ENCODE results near the gene LRRC8D.
"Not testable (repeated sequence)": the region's sequence is repeated elsewhere in the genome, so short reads cannot be mapped to it uniquely, and the experiment has no call there.

LRRC8D gene

DNA sequence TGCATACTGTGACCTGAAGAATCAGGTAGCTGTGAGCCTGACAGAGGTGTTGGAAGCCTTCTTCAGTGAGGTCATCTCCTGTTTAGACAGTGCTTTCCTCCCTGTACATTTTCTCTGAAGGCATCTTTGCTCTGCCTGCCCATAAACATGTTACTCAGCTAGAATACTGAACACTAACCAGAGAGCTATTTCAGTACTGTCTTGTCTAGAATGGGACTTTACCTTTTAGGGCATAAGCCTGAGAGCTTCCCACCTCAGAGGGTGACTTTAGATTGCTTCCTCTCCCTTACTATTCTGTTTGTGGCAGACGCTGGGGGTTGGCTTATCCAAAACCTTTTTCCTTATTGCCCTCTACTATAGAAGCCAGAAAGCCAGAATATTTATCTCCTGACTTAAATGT lies 150.8 kb downstream of the LRRC8D start:
- DNase-seq: no peak

DNA sequence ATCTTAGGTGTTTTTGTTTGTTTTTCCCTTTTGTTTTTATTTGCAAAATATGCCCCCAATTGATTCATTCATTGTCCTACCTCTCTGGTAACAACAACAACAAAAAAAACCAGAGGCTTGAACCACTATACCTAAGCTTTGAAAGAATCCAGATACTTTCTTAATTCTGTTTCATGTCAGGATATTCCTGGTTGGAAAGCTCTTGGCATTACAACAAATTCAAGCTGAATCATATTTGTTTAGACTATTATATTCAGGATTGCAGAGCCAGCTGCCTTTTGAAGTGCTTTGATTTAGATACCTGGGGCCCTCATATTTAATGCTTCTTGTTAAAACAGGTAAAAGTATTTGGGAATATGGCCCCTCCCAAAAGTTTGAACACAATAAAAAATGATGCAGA lies 151.2 kb downstream of the LRRC8D start:
- DNase-seq: no peak

DNA sequence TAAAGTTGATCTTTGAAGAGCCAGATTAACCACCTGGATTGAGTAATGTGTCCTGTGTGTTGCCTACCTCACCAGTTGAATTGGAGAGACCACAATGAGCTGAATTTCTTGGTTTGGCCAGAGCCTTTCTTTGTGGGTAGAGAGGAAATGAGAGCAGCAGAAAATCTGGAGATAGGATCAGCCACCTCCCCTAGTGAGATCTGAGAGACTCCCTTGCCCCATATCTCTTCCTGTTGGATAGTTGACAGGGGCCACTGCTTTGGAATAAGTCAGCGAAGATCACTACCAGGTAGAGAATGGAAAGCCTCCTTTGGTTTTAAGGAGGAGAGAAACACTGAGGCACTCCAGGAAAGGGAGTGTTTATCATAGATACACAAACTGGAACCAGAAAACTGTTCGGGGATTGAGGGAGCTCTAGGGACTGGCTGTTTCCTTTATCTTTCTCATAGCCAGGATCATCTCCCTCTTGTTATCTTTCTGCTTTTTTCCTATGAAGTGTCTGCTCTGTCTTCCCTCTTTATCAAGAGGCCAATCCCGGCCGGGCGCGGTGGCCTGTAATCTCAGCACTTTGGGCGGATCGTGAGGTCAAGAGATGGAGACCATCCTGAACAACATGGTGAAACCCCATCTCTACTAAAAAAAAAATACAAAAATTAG lies 152.8 kb downstream of the LRRC8D start:
- DNase-seq: no peak

DNA sequence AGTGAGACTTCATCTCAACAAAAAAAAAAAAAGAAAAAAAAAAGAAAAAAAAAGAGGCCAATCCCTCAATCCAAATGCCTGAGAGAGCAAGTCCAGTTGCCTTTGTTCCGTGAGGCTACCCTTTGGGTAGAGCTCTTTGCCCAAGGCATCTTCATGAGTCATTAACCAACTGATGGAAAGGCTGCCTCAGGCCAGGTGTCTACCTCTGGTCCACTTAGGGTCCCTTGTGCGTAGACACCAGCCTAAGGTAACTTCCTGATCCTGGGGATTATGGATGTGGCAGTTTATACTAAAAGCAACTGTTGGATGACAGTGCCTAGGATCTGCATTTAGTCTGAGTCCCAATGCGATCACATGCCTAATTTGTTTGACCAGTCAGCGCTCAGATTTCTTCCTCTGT lies 153.4 kb downstream of the LRRC8D start:
- DNase-seq: no peak

DNA sequence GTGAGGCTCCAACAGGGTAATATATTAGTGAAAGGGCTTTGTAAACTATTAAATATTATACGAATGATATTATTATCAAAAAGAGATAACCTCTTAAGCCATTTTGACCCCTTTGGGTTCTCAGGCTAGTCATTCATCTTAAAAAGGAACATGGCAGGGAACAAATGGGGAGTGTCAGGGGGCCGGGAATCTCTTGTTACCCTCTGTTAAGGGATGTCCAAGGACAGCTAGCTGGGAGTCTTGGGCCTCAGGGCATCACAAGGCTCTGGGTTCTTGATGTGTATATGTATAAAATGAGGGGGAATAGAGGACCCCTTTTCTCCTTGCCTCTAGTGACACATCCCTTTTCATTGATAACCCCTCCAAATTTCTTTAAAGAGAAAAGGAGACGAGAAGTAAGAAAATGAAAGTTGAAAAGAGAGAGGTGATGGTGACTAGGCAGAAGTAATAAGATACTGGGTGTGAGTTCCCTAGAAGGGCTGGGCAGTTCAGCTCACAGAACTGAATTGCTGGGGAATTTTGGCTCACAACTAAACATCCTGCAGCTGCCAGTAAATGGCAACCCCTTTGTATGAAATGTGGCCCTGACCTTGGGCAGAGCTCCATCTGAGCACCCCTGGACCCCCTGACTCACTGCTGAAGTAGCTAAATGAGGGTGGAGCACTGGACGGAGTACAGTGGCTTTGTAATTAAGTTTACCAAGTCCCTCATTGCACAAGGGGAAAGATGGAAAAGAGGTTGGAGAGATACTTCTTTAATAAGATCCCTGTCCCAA lies 154.1 kb downstream of the LRRC8D start:
- no peak for DNase-seq

DNA sequence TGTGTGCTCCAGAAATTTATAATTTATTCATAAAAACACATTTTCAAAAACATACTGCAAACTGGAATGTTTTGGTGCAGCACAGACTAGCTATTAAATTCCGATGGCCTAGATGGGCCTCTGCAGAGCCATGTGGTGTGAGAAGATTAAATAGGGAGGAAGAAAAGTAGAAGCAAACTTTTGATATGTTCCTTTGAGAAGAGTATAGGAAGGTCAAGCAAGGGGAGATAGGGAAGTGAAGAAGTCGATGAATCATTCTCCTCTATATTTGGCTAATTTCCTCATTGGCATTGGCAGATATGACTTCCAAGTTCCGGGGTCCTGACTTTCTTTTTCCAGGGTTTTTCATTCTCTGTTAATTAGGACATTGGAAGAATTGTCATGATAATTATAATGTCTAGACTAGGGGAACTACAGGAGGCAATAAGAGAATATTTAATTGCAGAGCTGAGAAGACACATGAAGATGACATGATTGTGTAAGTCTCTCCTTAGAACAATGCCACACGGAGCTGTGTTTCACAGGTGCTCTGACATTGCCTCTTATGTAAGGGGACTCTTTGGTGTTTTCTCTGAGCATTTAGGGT lies 154.8 kb downstream of the LRRC8D start:
- DNase-seq: no peak

DNA sequence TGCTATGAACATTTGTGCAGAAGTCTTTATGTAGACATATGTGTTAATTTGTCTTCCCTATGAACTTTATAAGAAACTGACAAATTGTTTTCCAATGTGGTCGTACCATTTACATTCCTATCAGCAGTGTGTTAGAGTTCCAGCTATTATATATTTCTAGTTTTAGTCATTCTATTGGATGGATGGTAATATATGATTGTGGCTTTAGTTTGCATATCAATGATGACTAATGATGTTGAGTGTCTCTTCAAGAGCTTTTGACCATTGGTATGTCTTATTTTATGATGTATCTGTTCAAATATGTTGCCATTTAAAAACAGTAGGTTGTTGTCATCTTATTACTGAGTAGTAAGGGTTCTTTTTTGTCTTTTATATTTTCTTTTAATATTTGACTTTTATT lies 157.9 kb downstream of the LRRC8D start:
- DNase-seq: no peak

DNA sequence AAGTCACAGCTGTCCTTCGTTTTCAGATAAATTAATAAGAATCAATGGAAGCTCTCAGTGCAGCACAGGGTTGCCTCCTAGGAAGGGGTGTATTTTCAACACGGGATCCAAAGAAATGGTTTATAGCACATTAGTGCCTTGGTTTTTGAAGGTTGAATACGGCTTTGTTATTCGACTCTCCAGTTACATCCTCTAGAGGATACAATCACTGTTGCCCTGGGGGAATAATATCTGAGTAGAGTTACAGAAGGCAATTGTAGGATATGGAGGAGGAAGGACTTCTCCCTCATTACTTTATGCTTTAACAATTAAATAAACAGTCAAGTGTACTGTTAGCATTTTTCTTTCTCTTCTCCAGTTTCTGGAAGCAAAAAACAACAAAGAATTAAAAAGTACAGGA lies 159.8 kb downstream of the LRRC8D start:
- DNase-seq: no peak

DNA sequence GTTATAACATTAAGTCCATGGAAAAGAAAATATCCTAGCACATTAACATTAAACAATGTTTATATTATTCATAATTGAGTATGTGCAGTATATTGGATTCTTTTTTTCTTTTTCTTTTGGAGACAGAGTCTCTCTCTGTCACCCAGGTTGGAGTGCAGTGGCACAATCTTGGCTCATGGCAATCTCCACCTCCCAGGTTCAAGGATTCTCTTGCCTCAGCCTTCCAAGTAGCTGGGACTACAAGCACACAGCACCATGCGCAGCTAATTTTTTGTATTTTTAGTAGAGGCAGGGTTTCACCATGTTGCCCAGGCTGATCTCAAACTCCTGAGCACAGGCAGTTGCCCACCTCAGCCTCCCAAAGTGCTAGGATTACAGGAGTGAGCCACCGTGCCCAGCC lies 162.0 kb downstream of the LRRC8D start:
- DNase-seq: not testable (repeated sequence)

DNA sequence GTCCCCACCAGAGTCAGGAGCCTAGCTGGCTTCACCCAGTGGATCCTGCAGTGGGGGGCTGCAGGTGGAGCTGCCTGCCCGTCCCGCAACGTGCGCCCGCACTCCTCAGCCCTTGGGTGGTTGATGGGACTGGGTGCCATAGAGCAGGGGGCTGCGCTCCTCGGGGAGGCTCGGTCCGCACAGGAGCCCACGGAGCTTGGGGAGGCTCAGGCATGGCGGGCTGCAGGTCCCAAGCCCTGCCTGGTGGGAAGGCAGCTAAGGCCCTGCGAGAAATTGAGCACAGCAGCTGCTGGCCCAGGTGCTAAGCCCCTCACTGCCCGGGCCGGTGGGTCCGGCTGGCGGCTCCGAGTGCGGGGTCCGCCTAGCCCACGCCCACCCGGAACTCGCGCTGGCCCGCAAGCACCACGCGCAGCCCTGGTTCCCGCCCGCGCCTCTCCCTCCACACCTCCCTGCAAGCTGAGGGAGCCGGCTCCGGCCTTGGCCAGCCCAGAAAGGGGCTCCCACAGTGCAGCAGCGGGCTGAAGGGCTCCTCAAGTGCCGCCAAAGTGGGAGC lies 163.8 kb downstream of the LRRC8D start:
- not testable (repeated sequence) for DNase-seq

DNA sequence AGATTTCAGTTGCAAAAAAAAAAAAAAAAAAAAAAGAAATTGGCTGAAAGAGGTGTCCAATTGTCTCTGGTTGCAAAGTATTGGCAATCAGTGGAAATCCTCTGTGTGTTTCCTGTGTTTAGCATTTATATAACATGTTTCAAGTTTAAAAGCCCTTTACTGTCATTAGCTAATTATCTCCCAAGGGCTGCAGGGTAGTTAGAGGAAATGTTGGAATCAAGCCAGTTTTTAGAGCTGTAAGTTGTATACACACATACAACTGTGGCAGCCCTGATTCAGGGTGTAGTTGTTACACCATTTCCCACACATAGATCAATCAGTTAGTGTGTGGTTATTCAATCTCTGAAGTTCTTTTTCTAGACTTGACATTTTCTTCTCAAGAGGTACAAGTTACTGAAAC lies 165.2 kb downstream of the LRRC8D start:
- DNase-seq: no peak

All from SHP77 treated with DMSO at 0.1 percent for 48 hours (cell line).